ENCODE data around the gene GPR156.
"Not testable (repeated sequence)": the region's sequence is repeated elsewhere in the genome, so short reads cannot be mapped to it uniquely, and the experiment has no call there.

The GPR156 gene

DNA sequence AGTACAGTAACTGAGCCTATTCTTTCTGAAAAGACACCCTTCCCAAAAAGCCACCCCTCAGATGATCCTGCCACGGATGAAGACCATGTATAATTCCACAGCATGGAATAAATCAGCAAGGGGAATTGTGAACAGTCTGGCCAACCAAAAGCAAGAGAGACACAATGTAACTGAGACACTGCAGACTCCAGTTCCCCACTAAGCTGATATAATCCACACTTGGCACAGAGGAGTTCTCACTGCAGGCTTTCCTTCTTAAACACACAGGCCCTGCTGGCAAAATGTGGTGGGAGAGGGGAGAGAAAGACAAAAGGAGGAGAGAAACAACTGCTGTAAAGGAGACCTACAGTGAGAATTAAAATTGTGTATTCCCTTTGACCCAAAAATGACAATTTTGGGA, 12.7 kb downstream of the GPR156 start:
- no peak for DNase-seq

DNA sequence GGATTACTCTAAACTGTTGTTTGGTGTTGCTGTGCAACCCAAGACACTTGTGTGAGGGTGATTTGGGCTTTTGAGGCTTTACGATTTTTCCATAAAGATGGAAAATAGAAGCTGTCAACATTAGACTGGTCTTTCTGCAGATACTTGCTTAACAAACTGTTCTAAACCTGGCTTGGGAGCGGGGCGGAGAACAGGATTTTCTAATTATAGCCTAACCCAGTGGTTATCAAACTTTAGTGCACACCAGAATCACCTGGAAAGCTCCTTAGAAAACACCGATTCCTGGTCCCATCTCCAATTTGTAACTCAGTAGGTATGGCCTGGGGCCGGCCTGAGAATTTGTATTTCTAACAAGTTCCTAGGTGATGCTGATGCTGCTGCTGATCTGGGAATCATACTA, 19.0 kb downstream of the GPR156 start:
- no peak for DNase-seq

DNA sequence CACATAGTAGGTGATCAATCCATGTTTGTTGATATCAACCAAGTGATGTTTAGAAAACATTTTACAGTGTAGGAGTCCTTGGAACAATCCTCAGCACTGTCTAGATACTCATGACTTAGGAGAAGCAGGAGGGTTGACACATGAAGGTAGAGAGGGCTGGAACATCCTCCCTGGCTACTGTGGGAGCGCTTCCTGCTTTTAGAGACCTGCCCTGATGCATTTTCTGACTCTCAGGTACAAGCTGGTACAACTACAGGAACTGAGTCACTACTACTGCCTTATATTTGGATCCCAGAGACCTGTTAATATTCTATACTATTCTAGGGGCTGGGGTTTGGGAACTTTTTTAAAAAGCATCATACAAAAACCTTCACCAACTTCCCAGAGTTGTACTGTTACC, 20.1 kb downstream of the GPR156 start:
- DNase-seq: no peak

DNA sequence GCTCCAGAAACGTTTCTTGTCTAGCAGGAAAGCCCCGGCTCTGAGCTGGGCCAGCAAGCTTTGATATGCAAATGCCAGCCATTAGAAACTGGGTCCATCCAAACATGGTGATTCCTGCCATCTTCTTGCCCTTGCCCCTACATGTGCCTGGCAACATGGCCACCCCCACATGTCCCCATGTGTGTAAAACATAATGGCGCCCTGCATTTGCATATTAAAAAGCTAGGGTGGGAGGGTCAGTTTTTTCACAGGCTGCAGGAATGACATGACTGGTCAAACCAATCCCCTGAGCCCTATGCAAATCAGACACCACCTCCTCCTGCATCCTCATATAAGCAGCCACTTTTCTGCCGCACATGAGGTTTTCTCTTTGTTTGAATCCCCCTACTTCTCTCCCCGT, 21.2 kb downstream of the GPR156 start:
- no peak for DNase-seq

DNA sequence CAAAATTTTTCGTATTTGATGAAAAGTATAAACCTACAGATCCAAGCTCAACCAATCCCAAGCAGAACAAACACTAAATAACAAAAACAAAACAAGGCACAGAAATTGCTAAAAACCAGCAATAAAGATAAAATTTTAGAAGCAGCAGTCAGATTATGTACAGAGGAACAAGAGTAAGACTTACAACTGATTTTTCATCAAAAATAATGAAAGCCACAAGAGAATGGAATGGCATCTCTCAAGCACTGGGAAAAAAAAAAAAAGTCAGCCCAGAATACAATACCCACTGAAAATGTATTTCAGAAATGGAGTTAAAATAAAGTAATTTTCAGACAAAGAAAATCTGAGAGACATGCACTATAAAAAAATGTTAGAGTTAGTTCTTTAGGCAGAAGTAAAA, 27.0 kb downstream of the GPR156 start:
- DNase-seq: no peak

GRCh38 chr3:120245386-120245785, 39.6 kb downstream of the GPR156 start:
- DNase-seq: no peak

- no peak for DNase-seq
Measured at GRCh38 chr3:120244834-120245225, 40.2 kb downstream of the GPR156 start.

- DNase-seq: no peak
Measured at GRCh38 chr3:120239644-120240043, 45.4 kb downstream of the GPR156 start.

DNA sequence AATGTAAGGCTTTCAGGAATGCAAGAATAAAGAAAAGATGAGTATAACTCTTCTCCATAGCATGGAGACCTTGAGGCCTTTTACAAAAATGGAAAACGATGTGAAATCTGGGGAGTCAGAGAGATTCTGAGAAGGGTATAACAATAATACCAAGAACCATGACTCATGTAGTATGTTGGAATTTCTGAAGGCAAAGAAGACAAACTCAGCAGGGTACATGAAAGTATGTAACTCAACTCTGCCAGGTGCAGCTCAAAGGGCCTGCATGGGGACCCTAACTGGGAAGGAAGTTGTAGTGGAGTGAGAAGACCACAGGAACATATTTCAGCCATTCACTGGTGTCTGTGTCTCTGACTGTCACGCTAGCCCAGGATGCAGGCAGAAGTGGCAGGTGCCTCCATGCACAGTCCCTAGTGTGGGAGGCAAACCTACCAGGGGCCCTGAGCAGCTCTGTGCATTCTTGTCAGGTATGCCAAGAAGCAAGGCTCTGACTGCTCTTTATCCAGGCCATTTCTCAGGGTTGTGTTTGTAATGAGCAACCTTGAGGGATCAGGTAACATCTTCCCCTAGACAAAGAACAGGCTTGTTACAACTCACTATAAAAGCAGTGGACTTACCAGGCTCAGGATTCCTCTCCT, 57.2 kb downstream of the GPR156 start:
- no peak for DNase-seq

- no peak for DNase-seq
Measured at GRCh38 chr3:120224237-120224636, 60.8 kb downstream of the GPR156 start.

- DNase-seq: no peak
Measured at GRCh38 chr3:120218981-120219380, 66.0 kb downstream of the GPR156 start.

- DNase-seq: not testable (repeated sequence)
Measured at GRCh38 chr3:120216633-120217032, 68.4 kb downstream of the GPR156 start.

- no peak for DNase-seq
Measured at GRCh38 chr3:120214176-120214575, 70.8 kb downstream of the GPR156 start.

DNA sequence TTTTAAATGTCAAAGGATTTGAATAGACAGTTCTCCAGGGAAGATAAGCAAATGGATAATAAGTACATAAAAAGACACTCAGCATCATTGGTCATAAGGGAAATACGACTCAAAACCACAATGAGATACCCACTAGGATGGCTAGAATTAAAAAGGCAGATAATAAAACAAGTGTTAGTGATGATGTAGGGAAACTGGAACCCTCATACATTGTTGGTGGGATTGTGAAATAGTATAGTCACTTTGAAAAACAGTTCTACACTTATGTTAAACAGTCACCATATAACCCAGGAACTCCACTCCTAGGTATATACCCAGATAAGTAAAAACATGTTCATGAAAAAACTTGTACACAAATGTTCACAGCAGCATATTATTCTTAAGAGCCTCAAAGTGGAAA, 72.5 kb downstream of the GPR156 start:
- no peak for DNase-seq

- DNase-seq: no peak
Measured at GRCh38 chr3:120209425-120209824, 75.6 kb downstream of the GPR156 start.

DNA sequence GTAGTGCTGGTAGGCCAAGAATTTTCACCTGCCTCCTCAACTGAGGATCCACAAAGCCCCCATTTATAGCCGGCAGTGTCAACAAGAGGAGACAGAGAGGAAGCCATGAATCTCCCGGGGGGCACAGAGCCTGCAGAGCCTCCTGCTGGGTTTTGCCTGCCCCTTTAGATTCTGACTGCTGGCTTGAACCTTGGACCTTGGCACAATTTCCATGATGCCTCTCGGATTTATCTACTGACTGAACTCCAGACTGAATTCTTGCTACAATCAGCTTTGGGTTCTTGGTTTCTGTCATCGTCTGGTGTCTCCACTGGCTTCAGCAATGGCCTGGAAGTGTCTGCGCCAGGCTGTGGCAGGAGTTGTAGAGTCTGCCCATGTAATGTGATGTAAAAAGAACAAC, 80.7 kb downstream of the GPR156 start:
- DNase-seq: no peak

- DNase-seq: no peak
Measured at GRCh38 chr3:120203621-120204020, 81.4 kb downstream of the GPR156 start.

- no peak for DNase-seq
Measured at GRCh38 chr3:120203016-120203415, 82.0 kb downstream of the GPR156 start.

- no peak for DNase-seq
Measured at GRCh38 chr3:120202363-120202762, 82.7 kb downstream of the GPR156 start.

GRCh38 chr3:120200493-120201235, 84.4 kb downstream of the GPR156 start:
- no peak for DNase-seq

DNA sequence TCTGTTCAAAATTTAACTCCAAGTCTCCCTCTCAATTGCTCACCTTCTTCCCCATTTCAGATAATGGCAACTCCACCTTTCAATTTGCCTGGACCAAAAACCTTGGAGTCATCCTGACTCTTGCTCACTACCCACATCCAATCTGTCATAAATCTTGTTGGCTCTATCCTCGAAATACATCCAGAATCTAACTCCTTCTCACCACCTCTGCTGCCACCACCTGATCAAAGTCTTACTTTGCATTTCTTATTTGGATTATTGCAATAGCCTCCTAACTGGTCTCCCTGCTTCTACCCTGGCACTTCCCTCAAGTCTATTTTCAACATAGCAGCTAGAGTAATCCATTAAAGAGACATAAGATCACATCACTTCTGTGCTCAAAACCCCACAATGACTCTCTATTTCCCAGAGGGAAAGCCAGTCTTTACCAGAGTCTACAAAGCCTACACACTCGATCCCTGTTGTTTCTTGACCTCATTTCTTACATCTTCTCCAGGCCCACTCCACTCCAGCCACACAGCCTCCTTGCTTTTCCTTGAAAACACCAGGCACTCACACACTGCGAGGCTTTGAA, 86.6 kb downstream of the GPR156 start:
- DNase-seq: no peak

- DNase-seq: no peak
Measured at GRCh38 chr3:120196812-120197211, 88.2 kb downstream of the GPR156 start.

DNA sequence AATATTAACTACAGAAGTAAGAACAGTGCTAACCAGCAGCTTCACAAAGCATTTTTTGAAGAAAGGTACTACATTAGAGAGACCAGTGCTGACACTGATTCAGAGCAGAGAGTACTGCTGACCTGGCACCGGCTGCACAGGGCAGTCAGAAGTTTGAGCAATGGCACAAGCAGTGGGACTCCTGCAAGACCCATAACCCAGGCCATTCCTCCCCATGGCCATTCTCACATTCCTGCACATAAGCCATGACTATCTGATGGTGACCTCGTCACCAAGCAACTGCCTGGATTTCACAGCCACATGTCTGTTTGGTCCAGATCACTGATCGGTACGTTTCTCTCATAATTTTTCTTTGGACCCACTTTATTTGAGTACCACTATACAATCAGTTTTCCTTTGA, 88.7 kb downstream of the GPR156 start:
- no peak for DNase-seq

DNA sequence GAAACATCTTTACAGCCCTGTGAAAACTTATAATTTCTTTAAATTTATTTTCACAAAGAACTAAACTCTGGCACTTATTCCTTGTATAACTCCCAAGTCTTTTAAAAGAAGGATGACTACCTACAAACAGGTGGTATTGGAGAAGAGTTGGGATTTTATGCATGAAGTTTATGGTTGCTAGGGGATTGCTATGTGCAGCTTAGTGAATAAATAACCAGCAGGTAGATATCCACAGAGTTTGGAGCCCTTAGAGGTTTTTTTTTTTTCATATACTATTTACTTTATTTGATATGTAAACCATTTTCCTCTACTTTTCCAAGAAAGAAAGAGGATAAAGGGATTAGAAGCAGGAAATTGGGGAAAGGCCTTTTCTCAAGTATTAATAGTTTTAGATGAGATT, 91.5 kb downstream of the GPR156 start:
- no peak for DNase-seq

- DNase-seq: no peak
Measured at GRCh38 chr3:120192579-120192978, 92.4 kb downstream of the GPR156 start.
